Neural cell (in vitro differentiated cells): ENCODE results near the gene ATP1A2.

Experiments
- EP300 ChIP-seq: fragments of 450-650 bp; conservative IDR thresholded peaks from 2 replicates; pipeline ENCODE4 v1.6.1; 2014; ENCODE audit warnings: antibody characterized with exemption, mild to moderate bottlenecking, moderate library complexity; ENCODE audit not compliant: poor library complexity, severe bottlenecking
- EZH2 ChIP-seq: fragments of 200-600, 300-800 bp; shearing (Covaris generic), sonication (generic); IDR thresholded peaks from 2 replicates; pipeline ENCODE4 v1.6.1; 2014; ENCODE audit warnings: antibody characterized with exemption, low read length, borderline replicate concordance, mild to moderate bottlenecking; ENCODE audit not compliant: insufficient read depth, poor library complexity, severe bottlenecking
- MXI1 ChIP-seq: fragments of 450-650 bp; conservative IDR thresholded peaks from 2 replicates; pipeline ENCODE4 v1.6.1; 2014; ENCODE audit warnings: antibody characterized with exemption, mild to moderate bottlenecking; ENCODE audit not compliant: poor library complexity, severe bottlenecking
- POLR2AphosphoS5 ChIP-seq: IDR thresholded peaks from 2 replicates; pipeline ENCODE4 v1.6.1; 2012
- RAD21 ChIP-seq: fragments of 450-650 bp; conservative IDR thresholded peaks from 2 replicates; pipeline ENCODE4 v1.6.1; 2014; ENCODE audit warnings: antibody characterized with exemption, mild to moderate bottlenecking, moderate library complexity
- SMC3 ChIP-seq: fragments of 450-650 bp; conservative IDR thresholded peaks from 2 replicates; pipeline ENCODE4 v1.6.1; 2014; ENCODE audit warnings: antibody characterized with exemption, mild to moderate bottlenecking, moderate library complexity; ENCODE audit not compliant: poor library complexity
- TAF1 ChIP-seq: IDR thresholded peaks from 2 replicates; pipeline ENCODE4 v1.6.1; 2012; ENCODE audit warnings: low read depth
- TF ChIP-seq, protein P1 (sequence below): fragments of 450-650 bp; IDR thresholded peaks from 2 replicates; pipeline ENCODE4 v1.5.1; 2014; ENCODE audit warnings: antibody characterized with exemption, mild to moderate bottlenecking, moderate library complexity; ENCODE audit not compliant: poor library complexity, severe bottlenecking
- TF ChIP-seq, protein P2 (sequence below): IDR thresholded peaks from 2 replicates; pipeline ENCODE4 v1.6.1; 2012; ENCODE audit warnings: borderline replicate concordance

DNA sequence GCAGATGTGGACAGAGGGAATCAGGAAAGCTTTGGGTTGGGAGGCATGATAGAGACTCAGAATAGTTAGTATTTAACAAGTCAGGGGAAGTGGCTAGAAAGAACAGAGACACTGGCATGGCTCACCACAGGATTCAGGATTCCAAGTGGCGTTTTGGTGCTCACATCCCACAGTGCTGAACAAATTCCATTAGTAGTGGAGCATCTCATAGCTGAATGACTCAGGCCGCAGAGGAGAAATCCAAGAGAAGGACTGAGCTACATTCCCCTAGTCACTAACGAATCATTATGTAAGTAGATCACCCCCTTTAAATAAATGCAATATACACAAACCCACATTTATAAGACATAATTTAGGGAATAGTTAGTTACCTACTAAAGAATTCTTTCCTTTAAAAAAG lies 39.3 kb upstream of the ATP1A2 start:
- TF ChIP-seq, protein P1, sequence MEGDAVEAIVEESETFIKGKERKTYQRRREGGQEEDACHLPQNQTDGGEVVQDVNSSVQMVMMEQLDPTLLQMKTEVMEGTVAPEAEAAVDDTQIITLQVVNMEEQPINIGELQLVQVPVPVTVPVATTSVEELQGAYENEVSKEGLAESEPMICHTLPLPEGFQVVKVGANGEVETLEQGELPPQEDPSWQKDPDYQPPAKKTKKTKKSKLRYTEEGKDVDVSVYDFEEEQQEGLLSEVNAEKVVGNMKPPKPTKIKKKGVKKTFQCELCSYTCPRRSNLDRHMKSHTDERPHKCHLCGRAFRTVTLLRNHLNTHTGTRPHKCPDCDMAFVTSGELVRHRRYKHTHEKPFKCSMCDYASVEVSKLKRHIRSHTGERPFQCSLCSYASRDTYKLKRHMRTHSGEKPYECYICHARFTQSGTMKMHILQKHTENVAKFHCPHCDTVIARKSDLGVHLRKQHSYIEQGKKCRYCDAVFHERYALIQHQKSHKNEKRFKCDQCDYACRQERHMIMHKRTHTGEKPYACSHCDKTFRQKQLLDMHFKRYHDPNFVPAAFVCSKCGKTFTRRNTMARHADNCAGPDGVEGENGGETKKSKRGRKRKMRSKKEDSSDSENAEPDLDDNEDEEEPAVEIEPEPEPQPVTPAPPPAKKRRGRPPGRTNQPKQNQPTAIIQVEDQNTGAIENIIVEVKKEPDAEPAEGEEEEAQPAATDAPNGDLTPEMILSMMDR = no peak
- TF ChIP-seq EP300 (no peak), RAD21 (no peak), POLR2AphosphoS5 (no peak), TAF1 (no peak), EZH2 (no peak), MXI1 (no peak), SMC3 (no peak)
- TF ChIP-seq, protein P2, sequence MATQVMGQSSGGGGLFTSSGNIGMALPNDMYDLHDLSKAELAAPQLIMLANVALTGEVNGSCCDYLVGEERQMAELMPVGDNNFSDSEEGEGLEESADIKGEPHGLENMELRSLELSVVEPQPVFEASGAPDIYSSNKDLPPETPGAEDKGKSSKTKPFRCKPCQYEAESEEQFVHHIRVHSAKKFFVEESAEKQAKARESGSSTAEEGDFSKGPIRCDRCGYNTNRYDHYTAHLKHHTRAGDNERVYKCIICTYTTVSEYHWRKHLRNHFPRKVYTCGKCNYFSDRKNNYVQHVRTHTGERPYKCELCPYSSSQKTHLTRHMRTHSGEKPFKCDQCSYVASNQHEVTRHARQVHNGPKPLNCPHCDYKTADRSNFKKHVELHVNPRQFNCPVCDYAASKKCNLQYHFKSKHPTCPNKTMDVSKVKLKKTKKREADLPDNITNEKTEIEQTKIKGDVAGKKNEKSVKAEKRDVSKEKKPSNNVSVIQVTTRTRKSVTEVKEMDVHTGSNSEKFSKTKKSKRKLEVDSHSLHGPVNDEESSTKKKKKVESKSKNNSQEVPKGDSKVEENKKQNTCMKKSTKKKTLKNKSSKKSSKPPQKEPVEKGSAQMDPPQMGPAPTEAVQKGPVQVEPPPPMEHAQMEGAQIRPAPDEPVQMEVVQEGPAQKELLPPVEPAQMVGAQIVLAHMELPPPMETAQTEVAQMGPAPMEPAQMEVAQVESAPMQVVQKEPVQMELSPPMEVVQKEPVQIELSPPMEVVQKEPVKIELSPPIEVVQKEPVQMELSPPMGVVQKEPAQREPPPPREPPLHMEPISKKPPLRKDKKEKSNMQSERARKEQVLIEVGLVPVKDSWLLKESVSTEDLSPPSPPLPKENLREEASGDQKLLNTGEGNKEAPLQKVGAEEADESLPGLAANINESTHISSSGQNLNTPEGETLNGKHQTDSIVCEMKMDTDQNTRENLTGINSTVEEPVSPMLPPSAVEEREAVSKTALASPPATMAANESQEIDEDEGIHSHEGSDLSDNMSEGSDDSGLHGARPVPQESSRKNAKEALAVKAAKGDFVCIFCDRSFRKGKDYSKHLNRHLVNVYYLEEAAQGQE = no peak
